Muscle of leg (tissue), 11 donors: ENCODE data around the gene VPS25. TPM values are rescaled to one million over a fixed set of nuclear protein-coding genes. Genes with fewer than 3 reads are reported as not detected.
A peak's percentile ranks its signal among the peaks of the same experiment; 100 is the strongest.

Experiments
- DNase-seq: peaks from one replicate; pipeline ENCODE4 v3.0.0; 2013
- H3K27ac ChIP-seq: one replicate; pipeline ENCODE4 v1.5.1; 2013; ENCODE audit warnings: mild to moderate bottlenecking, low read length, control low read depth
- H3K27me3 ChIP-seq: one replicate; pipeline ENCODE4 v1.6.1; 2013; ENCODE audit warnings: low read length; ENCODE audit not compliant: control insufficient read depth, insufficient read depth
- H3K36me3 ChIP-seq: one replicate; pipeline ENCODE4 v1.6.1; 2013; ENCODE audit warnings: low read length; ENCODE audit not compliant: control insufficient read depth, insufficient read depth
- H3K4me1 ChIP-seq: one replicate; pipeline ENCODE4 v1.6.1; 2013; ENCODE audit warnings: low read length; ENCODE audit not compliant: control insufficient read depth, insufficient read depth
- H3K4me3 ChIP-seq: one replicate; pipeline ENCODE4 v1.5.1; 2013; ENCODE audit warnings: low read length, control low read depth
- H3K9me3 ChIP-seq: replicated peaks from 2 replicates; pipeline ENCODE4 v1.6.1; 2013; ENCODE audit warnings: low read depth, low read length; ENCODE audit not compliant: control insufficient read depth
- WGBS: methylation state at CpG from one replicate; pipeline ENCODE4 v1.1.5; 2013; ENCODE audit warnings: missing lambda C conversion rate; ENCODE audit not compliant: insufficient coverage; 5-methylcytosine and 5-hydroxymethylcytosine counted together
- polyA plus RNA-seq, 8 donors: library from polyadenylated mRNA; unstranded; fragments of 120-200 nt; gene quantifications; one replicate each; pipeline versions ENCODE4 v1.2.1 to v1.2.3, GENCODE V29; 2013; ENCODE audit warnings: inconsistent platforms in 1 of 8, low replicate concordance in 1 of 8; ENCODE audit not compliant: insufficient read length in 8 of 8, insufficient read depth in 1 of 8
- total RNA-seq: library from RNA; stranded (reverse); fragments of 120-200 nt; gene quantifications from one replicate; pipeline ENCODE4 v1.2.4, GENCODE V29; 2013

Gene VPS25
- total and polyA plus RNA-seq, 9 donors, result 28.7 to 41.0 (median 33.5) TPM

- no peak overlapping the region for H3K27ac ChIP-seq
- WGBS, result 86% methylated on average over 1 of the region's 5 CpGs
- H3K4me3 ChIP-seq, result no peak overlapping the region
- no peak for DNase-seq
- H3K27me3 ChIP-seq, result peaks cover 16% of the 10 kb centered on the region
- H3K9me3 ChIP-seq, result no peaks in the 10 kb centered on the region
- H3K36me3 ChIP-seq, result peaks cover 25% of the 10 kb centered on the region
- H3K4me1 ChIP-seq, result peaks cover 8% of the 10 kb centered on the region
Observed at GRCh38 chr17:42792545-42792944, 19.3 kb downstream of the VPS25 start.

DNA sequence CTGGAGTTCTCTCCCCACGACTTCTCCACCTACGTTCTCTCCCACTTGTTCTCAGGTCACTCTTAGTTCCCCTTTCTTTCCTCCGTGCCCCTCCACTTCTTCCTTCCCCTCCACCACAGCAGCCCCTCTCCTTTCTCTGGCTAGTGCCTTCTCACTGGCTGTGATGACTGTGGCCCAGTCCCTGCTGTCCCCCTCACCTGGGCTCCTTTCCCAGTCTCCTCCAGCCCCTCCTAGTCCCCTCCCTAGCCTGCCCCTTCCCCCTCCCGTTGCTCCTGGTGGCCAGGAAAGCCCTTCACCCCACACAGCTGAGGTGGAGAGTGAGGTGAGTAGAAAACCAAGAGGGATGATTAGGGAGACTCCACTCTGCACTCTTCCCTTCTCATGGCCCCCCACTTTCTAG is 21.8 kb downstream of the VPS25 start:
- H3K27ac ChIP-seq, result no peak overlapping the region
- DNase-seq, result no peak
- H3K36me3 ChIP-seq, result peaks cover 27% of the 10 kb centered on the region
- H3K27me3 ChIP-seq, result peaks cover 4% of the 10 kb centered on the region
- H3K4me3 ChIP-seq, result no peak overlapping the region
- H3K4me1 ChIP-seq, result peaks cover 20% of the 10 kb centered on the region
- WGBS, result 66% methylated on average over 3 of the region's 4 CpGs
- no peaks in the 10 kb centered on the region for H3K9me3 ChIP-seq

DNA sequence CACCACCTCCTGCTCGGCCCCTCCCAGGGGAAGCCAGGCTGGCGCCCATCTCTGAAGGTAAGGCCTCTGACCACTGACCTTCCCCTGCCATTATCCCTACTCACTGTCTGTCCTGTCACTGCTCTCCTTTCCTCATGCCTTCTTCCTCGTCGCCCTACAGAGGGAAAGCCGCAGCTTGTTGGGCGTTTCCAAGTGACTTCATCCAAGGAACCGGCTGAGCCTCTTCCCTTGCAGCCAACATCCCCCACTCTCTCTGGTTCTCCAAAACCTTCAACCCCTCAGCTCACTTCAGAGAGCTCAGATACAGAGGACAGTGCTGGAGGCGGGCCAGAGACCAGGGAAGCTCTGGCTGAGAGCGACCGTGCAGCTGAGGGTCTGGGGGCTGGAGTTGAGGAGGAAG is 22.2 kb downstream of the VPS25 start:
- Histone ChIP-seq H3K27ac (no peak overlapping the region), H3K4me3 (no peak overlapping the region), H3K9me3 (no peaks in the 10 kb centered on the region), H3K36me3 (peaks cover 27% of the 10 kb centered on the region), H3K4me1 (peaks cover 20% of the 10 kb centered on the region), H3K27me3 (peaks cover 3% of the 10 kb centered on the region)
- 74% methylated on average over 7 of the region's 10 CpGs for WGBS
- DNase-seq, result no peak

- Histone ChIP-seq H3K27me3 (no peaks in the 10 kb centered on the region), H3K27ac (no peak overlapping the region), H3K36me3 (peaks cover 27% of the 10 kb centered on the region), H3K9me3 (no peaks in the 10 kb centered on the region), H3K4me3 (no peak overlapping the region), H3K4me1 (peaks cover 20% of the 10 kb centered on the region)
- 87% methylated on average over 11 of the region's 18 CpGs for WGBS
- DNase-seq, result no peak
Observed at GRCh38 chr17:42796066-42796758, 23.0 kb downstream of the VPS25 start.

DNA sequence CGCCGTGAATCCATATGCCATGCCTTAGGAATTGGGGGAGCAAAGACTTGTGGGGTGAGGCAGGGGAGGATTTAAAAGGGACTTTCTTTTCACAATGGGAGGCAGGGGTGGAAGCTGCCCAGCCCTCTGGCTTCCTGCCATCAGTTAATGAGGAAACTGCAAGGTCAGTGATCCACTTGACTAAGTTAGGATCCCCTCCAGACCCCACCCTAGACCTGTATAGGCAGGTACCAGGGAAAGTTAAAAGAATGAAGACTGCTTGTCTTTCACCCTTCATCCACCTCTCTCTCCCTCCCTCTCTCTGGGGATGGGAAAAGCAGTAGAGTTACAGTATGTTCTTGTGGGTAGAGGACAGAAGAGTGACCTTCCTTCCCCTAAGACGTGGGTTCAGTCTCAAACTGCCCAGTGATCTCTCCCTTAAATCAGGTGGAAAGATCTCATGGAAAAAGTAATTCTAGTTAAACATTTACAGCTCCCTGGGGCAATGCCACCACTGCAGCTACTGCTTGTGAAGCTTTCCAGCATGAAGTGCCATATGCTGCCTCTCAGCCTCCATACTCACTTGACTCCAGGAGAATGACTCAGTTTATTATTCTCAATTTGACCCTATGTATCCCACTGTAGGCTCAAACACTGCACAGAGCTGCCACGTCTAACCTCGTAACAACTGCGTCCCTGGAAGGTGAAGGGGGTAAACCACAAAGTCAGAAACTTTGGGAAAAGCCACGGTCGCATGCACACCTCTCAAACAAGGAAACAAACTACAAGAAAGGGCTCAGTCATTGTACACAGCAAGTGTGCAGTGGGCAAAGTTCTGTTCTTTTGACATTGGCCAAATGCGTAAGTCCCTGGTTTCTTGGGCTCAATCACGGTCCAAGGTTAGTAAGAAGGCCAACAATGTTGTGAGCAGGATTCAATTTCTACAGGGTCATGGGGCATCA is 24.1 kb downstream of the VPS25 start:
- no peaks in the 10 kb centered on the region for H3K9me3 ChIP-seq
- 78% methylated on average over 6 of the region's 10 CpGs for WGBS
- DNase-seq, result no peak
- no peaks in the 10 kb centered on the region for H3K27me3 ChIP-seq
- peaks cover 27% of the 10 kb centered on the region for H3K36me3 ChIP-seq
- H3K4me1 ChIP-seq, result peaks cover 20% of the 10 kb centered on the region
- no peak overlapping the region for H3K27ac ChIP-seq
- H3K4me3 ChIP-seq, result peak overlapping the region; percentile 93

DNA sequence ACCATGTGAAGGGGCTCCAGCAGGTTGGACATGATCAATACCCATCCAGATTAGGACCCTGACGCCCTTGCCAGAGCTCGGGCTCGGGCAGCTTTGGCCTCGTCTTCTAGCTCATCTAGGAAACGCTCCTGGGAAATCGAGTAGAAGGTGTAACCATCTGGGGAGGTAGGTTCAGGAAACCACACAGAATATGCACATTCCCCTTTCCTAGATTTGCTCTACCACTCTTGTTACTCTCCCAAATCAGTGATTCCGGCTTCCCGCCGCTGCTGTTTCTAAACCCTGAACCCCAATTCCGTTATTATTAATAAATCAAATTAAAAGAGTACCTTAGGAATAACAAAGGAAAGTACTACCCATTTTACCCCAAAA is 24.7 kb downstream of the VPS25 start:
- Histone ChIP-seq H3K4me3 (peak overlapping the region; percentile 93), H3K4me1 (peaks cover 20% of the 10 kb centered on the region), H3K27me3 (no peaks in the 10 kb centered on the region), H3K27ac (peak overlapping the region; percentile 83), H3K9me3 (no peaks in the 10 kb centered on the region), H3K36me3 (peaks cover 27% of the 10 kb centered on the region)
- no peak for DNase-seq
- no CpG with 5 or more reads among the region's 10 CpGs for WGBS

- 26% methylated on average over 65 of the region's 66 CpGs for WGBS
Observed at GRCh38 chr17:42798383-42799380, 25.4 kb downstream of the VPS25 start, which contains the start of the genes CNTD1 and COA3. CNTD1 (plus strand) TSS chr17:42798861; CDS start chr17:42799068, 207 bp downstream. COA3 (minus strand) TSS chr17:42798704; CDS start chr17:42798681, 23 bp downstream.

DNA sequence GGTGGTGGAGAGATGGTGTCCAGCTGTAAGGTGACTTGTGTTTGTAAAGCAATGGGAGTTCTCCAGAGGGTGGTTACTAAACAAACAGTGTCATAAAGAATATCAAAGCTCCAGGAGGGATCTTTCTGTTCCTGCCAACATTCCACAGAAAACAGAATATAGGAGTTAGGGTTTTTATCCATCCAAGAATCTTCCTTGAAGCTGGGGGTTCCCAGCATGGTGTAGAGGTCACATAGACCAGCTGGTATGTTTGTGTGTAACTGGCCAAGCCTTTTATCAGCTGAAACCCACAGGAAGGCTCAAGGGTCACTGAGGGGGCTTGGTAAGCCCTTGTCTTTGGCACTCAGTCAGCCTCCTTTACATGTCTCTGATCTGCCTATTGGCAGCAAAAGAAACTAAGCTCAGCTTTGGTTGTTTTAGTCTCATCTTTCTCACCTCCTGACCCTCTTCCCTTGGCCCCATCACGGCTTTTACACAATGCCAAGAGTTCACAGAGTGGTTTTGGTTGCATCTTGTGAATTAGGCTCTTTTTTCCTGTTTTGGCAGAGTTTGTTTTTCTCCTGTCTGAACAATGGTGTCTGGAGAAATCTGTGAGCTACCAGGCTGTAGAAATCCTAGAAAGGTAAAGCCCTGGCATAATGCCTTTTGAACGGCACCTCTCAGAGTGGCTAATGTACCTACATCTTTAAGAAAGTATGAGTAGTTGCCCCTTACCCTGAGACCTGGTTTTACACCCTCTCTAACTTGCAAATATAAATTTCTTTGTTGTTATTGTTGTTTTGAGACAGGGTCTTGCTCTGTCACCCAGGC is 30.0 kb downstream of the VPS25 start:
- Histone ChIP-seq H3K9me3 (no peaks in the 10 kb centered on the region), H3K36me3 (no peaks in the 10 kb centered on the region), H3K27ac (no peak overlapping the region), H3K4me1 (peaks cover 6% of the 10 kb centered on the region), H3K27me3 (no peaks in the 10 kb centered on the region), H3K4me3 (no peak overlapping the region)
- DNase-seq, result no peak
- no CpG with 5 or more reads among the region's 2 CpGs for WGBS

More at GRCh38 chr17:42798383-42799380, 25.4 kb downstream of the VPS25 start, which contains the start of the genes CNTD1 and COA3:
- H3K9me3 ChIP-seq, result no peaks in the 10 kb centered on the region
- H3K36me3 ChIP-seq, result peaks cover 27% of the 10 kb centered on the region
- no peaks in the 10 kb centered on the region for H3K27me3 ChIP-seq
- peak; percentile 92 for DNase-seq
- H3K4me3 ChIP-seq, result peak within 1 kb of the TSS; percentile 93
- H3K4me1 ChIP-seq, result peaks cover 20% of the 10 kb centered on the region
- peak within 1 kb of the TSS; percentile 83 for H3K27ac ChIP-seq

- Histone ChIP-seq H3K27ac (no peak overlapping the region), H3K4me1 (no peaks in the 10 kb centered on the region), H3K36me3 (peaks cover 5% of the 10 kb centered on the region), H3K4me3 (no peak overlapping the region), H3K9me3 (no peaks in the 10 kb centered on the region), H3K27me3 (no peaks in the 10 kb centered on the region)
- DNase-seq, result no peak
- WGBS, result no CpG with 5 or more reads among the region's 1 CpG
Observed at GRCh38 chr17:42804918-42805367, 31.7 kb downstream of the VPS25 start.
